Measurements from ENCODE around the gene WBP1L.

WBP1L gene

DNA sequence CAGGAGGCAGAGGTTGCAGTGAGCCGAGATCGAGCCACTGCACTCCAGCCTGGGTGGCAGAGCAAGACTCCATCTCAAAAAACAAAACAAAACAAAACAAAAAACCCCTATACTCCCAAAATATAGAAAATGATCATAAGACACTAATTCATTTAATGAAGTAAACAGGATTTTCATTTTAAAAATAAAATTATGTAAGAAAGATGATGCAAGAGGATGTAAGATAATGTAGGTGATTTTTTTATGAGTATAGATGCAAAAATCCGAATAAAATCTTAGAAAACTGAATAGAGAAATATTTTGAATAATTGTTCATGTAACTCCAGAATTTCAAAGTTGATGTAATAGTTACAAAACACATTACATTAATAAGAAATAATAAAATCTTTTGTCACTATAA lies 121.9 kb downstream of the WBP1L start:
- H3K9me3 ChIP-seq (ENCODE audit: control insufficient read depth, insufficient read depth, low read length): no peaks in the 10 kb centered on the region
- H4K20me1 ChIP-seq (ENCODE audit: control insufficient read depth, insufficient read depth, low read depth, low read length): no peaks in the 10 kb centered on the region
- peaks cover 10% of the 10 kb centered on the region for H3K27me3 ChIP-seq (ENCODE audit: control insufficient read depth, low read length)
- H3K36me3 ChIP-seq (ENCODE audit: control insufficient read depth, low read length): peaks cover 5% of the 10 kb centered on the region
- H3K4me2 ChIP-seq (ENCODE audit: low read length): no peak overlapping the region
- H3F3A ChIP-seq (ENCODE audit: control insufficient read depth, insufficient read depth): peaks cover 2% of the 10 kb centered on the region; the same call in 1 of the 2 replicates
- H3K9me2 ChIP-seq (replicated peaks; ENCODE audit: control insufficient read depth, low read length): no peaks in the 10 kb centered on the region
- no peaks in the 10 kb centered on the region for H3K4me1 ChIP-seq (ENCODE audit: control insufficient read depth, low read length)
- H3K4me3 ChIP-seq (ENCODE audit: low read length): no peak overlapping the region
- no peak overlapping the region for H3K27ac ChIP-seq (ENCODE audit: low read depth, low read length)
- no peaks in the 10 kb centered on the region for H3K79me2 ChIP-seq (ENCODE audit: control insufficient read depth, low read length)
- TF ChIP-seq EZH2phosphoT487 (IDR thresholded peaks at IDR 0.05; ENCODE audit: borderline replicate concordance, low read length): no peak
- TF ChIP-seq CTCF (IDR thresholded peaks at IDR 0.05; ENCODE audit: low read depth, low read length, poor library complexity, severe bottlenecking): no peak

Data from DOHH2 (cell line).